ENCODE results near the gene SELE. TPM values are rescaled to one million over a fixed set of nuclear protein-coding genes. Genes with fewer than 3 reads are reported as not detected.
"Not testable (repeated sequence)": the region's sequence is repeated elsewhere in the genome, so short reads cannot be mapped to it uniquely, and the experiment has no call there.

SELE gene
- total RNA-seq, 1 donor from 2014 or later = 24.3 TPM

GRCh38 chr1:169723763-169724162, 10.1 kb downstream of the SELE start:
- DNase-seq = no peak

- no peak for DNase-seq
These were observed 11.1 kb downstream of the SELE start for GRCh38 chr1:169722779-169723178.

- not testable (repeated sequence) for DNase-seq
These were observed 18.8 kb downstream of the SELE start for GRCh38 chr1:169715100-169715499.

- not testable (repeated sequence) for DNase-seq
These were observed 20.8 kb downstream of the SELE start for GRCh38 chr1:169713090-169713489.

- DNase-seq = no peak
These were observed 21.6 kb downstream of the SELE start for GRCh38 chr1:169712309-169712631.

GRCh38 chr1:169711469-169712308, 22.2 kb downstream of the SELE start, which contains the start of gene SELL:
Gene SELL, minus strand, starts transcription at chr1:169711620. Its CDS starts 122 bp downstream, at chr1:169711498.
- DNase-seq = peak; percentile 93

- DNase-seq = no peak
These were observed 25.2 kb downstream of the SELE start for GRCh38 chr1:169708647-169709046.

GRCh38 chr1:169707912-169708604, 25.8 kb downstream of the SELE start:
- no peak for DNase-seq

GRCh38 chr1:169704797-169705196, 29.1 kb downstream of the SELE start:
- no peak for DNase-seq

- no peak for DNase-seq
These were observed 32.4 kb downstream of the SELE start for GRCh38 chr1:169701261-169702005.

GRCh38 chr1:169699707-169700106, 34.2 kb downstream of the SELE start:
- DNase-seq = no peak

GRCh38 chr1:169698976-169699375, 34.9 kb downstream of the SELE start:
- no peak for DNase-seq

GRCh38 chr1:169697755-169698154, 36.1 kb downstream of the SELE start:
- DNase-seq = no peak

- no peak for DNase-seq
These were observed 37.4 kb downstream of the SELE start for GRCh38 chr1:169696273-169697100.

GRCh38 chr1:169694304-169695075, 39.4 kb downstream of the SELE start:
- peak; percentile 37 for DNase-seq

GRCh38 chr1:169692756-169693460, 41.0 kb downstream of the SELE start:
- DNase-seq = no peak

- DNase-seq = no peak
These were observed 43.4 kb downstream of the SELE start for GRCh38 chr1:169690489-169690888.

GRCh38 chr1:169689395-169689794, 44.5 kb downstream of the SELE start:
- DNase-seq = no peak

- not testable (repeated sequence) for DNase-seq
These were observed 45.5 kb downstream of the SELE start for GRCh38 chr1:169688377-169688776.

- no peak for DNase-seq
These were observed 50.2 kb downstream of the SELE start for GRCh38 chr1:169683661-169684060.

GRCh38 chr1:169683168-169683567, 50.7 kb downstream of the SELE start:
- not testable (repeated sequence) for DNase-seq

All from dermis blood vessel endothelial cell (primary cell).